Panc1 (cell line): ENCODE data around the gene ETNK1.

ENCODE experiments used
- CTCF ChIP-seq: fragments of 450-650 bp; IDR thresholded peaks from 2 replicates; pipeline ENCODE4 v1.5.1; 2017; ENCODE audit warnings: mild to moderate bottlenecking
- TCF7L2 ChIP-seq: IDR thresholded peaks from 2 replicates; pipeline ENCODE4 v1.6.1; 2011; ENCODE audit warnings: mild to moderate bottlenecking, low read depth, low read length, inconsistent platforms

- TF ChIP-seq CTCF (peak; percentile 47; the same call in 1 of the 2 replicates), TCF7L2 (no peak)
Observed at GRCh38 chr12:22631863-22632463, 7.0 kb downstream of the ETNK1 start.
